K562 (cell line): ENCODE results near the gene GEMIN7. TPM values are rescaled to one million over a fixed set of nuclear protein-coding genes. Genes with fewer than 3 reads are reported as not detected.

ENCODE experiments used
- ATAC-seq: fragments of 200-7000 bp; cut with Tn5 transposase; 3 replicates; pipeline ENCODE4 v1.9.1; 2020; ENCODE audit warnings: moderate library complexity
- BruUV-seq: library from RNA; stranded (reverse); fragments of 400-500 nt; replicated peaks from 2 replicates; lab custom pipeline; 2021; lab: Mats Ljungman, UMichigan
- CTCF ChIA-PET: fragments of 300-600 bp; formaldehyde crosslinking; extraction: SDS; loops from one replicate; lab custom pipeline; 2021; ENCODE audit warnings: low intra/inter-chr PET ratio; lab: Yijun Ruan, JAX
- POLR2A ChIA-PET: fragments of 300-600, 350-650 bp; sonication (Branson Sonifier 250); formaldehyde crosslinking; extraction: SDS; loops from one replicate; lab custom pipeline; 2021; ENCODE audit warnings: antibody characterized with exemption, inconsistent platforms; lab: Yijun Ruan, JAX
- DNase-seq, 4 experiments: peaks; one replicate each; pipeline versions ENCODE4 v3.0.0 to v3.0.0-alpha.2; 2011 to 2018; ENCODE audit warnings: low spot score in 3 of 4, mixed read lengths in 3 of 4; ENCODE audit errors: extremely low read depth in 1 of 4
- FAIRE-seq: peaks from 2 replicates; lab custom pipeline; 2011; peaks lifted over from hg19 to GRCh38; lab: Jason Lieb, UNC
- H2AFZ ChIP-seq: 2 replicates; pipeline ENCODE4 v1.6.0; 2011; ENCODE audit warnings: low read depth, low read length, control low read depth, inconsistent platforms
- H3K27ac ChIP-seq: fragments of 200-600 bp; 3 replicates; pipeline ENCODE4 v1.8.0; 2011; ENCODE audit warnings: low read depth, mild to moderate bottlenecking, control low read depth, inconsistent platforms, low read length, moderate library complexity, mixed read lengths; ENCODE audit errors: extremely low read depth
- H3K27me3 ChIP-seq, 2 experiments: fragments of 300-600 bp in 1 of 2; 2 replicates in 1 of 2; 3 replicates in 1 of 2; pipeline versions ENCODE4 v1.6.0 to v1.8.0; 2011; ENCODE audit warnings: inconsistent platforms in 2 of 2, low read length in 2 of 2, mild to moderate bottlenecking in 1 of 2, mixed read lengths in 1 of 2, moderate library complexity in 1 of 2; ENCODE audit not compliant: control insufficient read depth in 2 of 2, insufficient read depth in 2 of 2
- H3K36me3 ChIP-seq: fragments of 300-600 bp; 3 replicates; pipeline ENCODE4 v1.8.0; 2011; ENCODE audit warnings: mild to moderate bottlenecking, low read length, inconsistent platforms; ENCODE audit not compliant: control insufficient read depth, insufficient read depth
- H3K4me1 ChIP-seq, 2 experiments: fragments of 200-600 bp in 1 of 2; replicated peaks in 1 of 2; 2 replicates in 1 of 2; 3 replicates in 1 of 2; pipeline versions ENCODE4 v1.5.1 to v1.8.0; 2011; ENCODE audit warnings: inconsistent platforms in 2 of 2, low read length in 2 of 2, mild to moderate bottlenecking in 1 of 2, mixed read lengths in 1 of 2, moderate library complexity in 1 of 2; ENCODE audit not compliant: control insufficient read depth in 2 of 2, insufficient read depth in 2 of 2
- H3K4me2 ChIP-seq: 2 replicates; pipeline ENCODE4 v1.6.1; 2011; ENCODE audit warnings: low read length, control low read depth, inconsistent platforms, mixed read lengths; ENCODE audit not compliant: insufficient read depth
- H3K4me3 ChIP-seq: fragments of 200-600 bp; sonication (generic), shearing (Covaris generic); 2 replicates; pipeline ENCODE4 v1.5.1; 2016; ENCODE audit warnings: control low read depth, inconsistent platforms
- H3K79me2 ChIP-seq: fragments of 200-600 bp; 3 replicates; pipeline ENCODE4 v1.8.0; 2011; ENCODE audit warnings: low read length, inconsistent platforms; ENCODE audit not compliant: control insufficient read depth, insufficient read depth
- H3K9ac ChIP-seq, 2 experiments: 2 replicates each; pipeline versions ENCODE4 v1.6.0 to v1.6.1; 2011; ENCODE audit warnings: low read depth in 2 of 2, low read length in 2 of 2, control low read depth in 1 of 2, inconsistent platforms in 1 of 2, mild to moderate bottlenecking in 1 of 2, mixed read lengths in 1 of 2; ENCODE audit not compliant: insufficient read depth in 1 of 2
- H3K9me1 ChIP-seq: one replicate; pipeline ENCODE4 v1.6.0; 2011; ENCODE audit warnings: inconsistent platforms, mild to moderate bottlenecking, low read length, moderate library complexity; ENCODE audit not compliant: control insufficient read depth, insufficient read depth
- H3K9me3 ChIP-seq: replicated peaks from 2 replicates; pipeline ENCODE4 v1.5.1; 2011; ENCODE audit warnings: low read depth, low read length, inconsistent platforms; ENCODE audit not compliant: control insufficient read depth, insufficient read depth
- H4K20me1 ChIP-seq: replicated peaks from 2 replicates; pipeline ENCODE4 v1.6.1; 2011; ENCODE audit warnings: low read length, inconsistent platforms, mixed read lengths; ENCODE audit not compliant: control insufficient read depth, insufficient read depth
- CBFA2T3 ChIP-seq: fragments of 450-650 bp; IDR thresholded peaks from 2 replicates; pipeline ENCODE4 v1.6.1; 2017
- CCAR2 ChIP-seq: fragments of 200-400 bp; formaldehyde crosslinking; IDR thresholded peaks from 2 replicates; pipeline ENCODE4 v1.6.1; 2017; ENCODE audit warnings: mild to moderate bottlenecking, low read depth, low read length
- E2F6 ChIP-seq, 2 experiments: IDR thresholded peaks; 2 replicates each; pipeline ENCODE4 v1.6.1; 2011; ENCODE audit warnings: borderline replicate concordance in 1 of 2, control low read depth in 1 of 2, low read depth in 1 of 2, low read length in 1 of 2, mild to moderate bottlenecking in 1 of 2, mixed read lengths in 1 of 2, moderate library complexity in 1 of 2; ENCODE audit not compliant: insufficient read depth in 1 of 2, insufficient read length in 1 of 2, poor library complexity in 1 of 2, severe bottlenecking in 1 of 2; ENCODE audit errors: extremely low read depth in 1 of 2
- NCOA6 ChIP-seq: fragments of 450-650 bp; IDR thresholded peaks from 2 replicates; pipeline ENCODE4 v1.6.1; 2017; ENCODE audit warnings: mild to moderate bottlenecking
- POLR2AphosphoS5 ChIP-seq: IDR thresholded peaks from 2 replicates; pipeline ENCODE4 v1.6.1; 2011; ENCODE audit warnings: mild to moderate bottlenecking, low read depth, low read length, moderate library complexity; ENCODE audit not compliant: control insufficient read depth, insufficient read depth
- POLR2G ChIP-seq: fragments of 200-400 bp; formaldehyde crosslinking; IDR thresholded peaks from 2 replicates; pipeline ENCODE4 v1.6.1; 2017; ENCODE audit warnings: low read depth, mild to moderate bottlenecking, antibody characterized with exemption, low read length, moderate library complexity
- RBFOX2 ChIP-seq: fragments of 200-400 bp; formaldehyde crosslinking; IDR thresholded peaks from 2 replicates; pipeline ENCODE4 v1.6.1; 2017; ENCODE audit warnings: low read depth, mild to moderate bottlenecking, low read length, moderate library complexity
- TRIM28 ChIP-seq: fragments of 450-650 bp; IDR thresholded peaks from 2 replicates; pipeline ENCODE4 v1.6.1; 2017
- TSC22D4 ChIP-seq: fragments of 450-650 bp; IDR thresholded peaks from 2 replicates; pipeline ENCODE4 v1.6.1; 2016; ENCODE audit warnings: missing genetic modification characterization, missing biosample characterization, control low read depth
- YY1 ChIP-seq, 3 experiments: IDR thresholded peaks; 2 replicates each; pipeline ENCODE4 v1.6.1; 2011; ENCODE audit warnings: low read length in 2 of 3, mild to moderate bottlenecking in 2 of 3, moderate library complexity in 2 of 3, borderline replicate concordance in 1 of 3, control low read depth in 1 of 3, low read depth in 1 of 3; ENCODE audit not compliant: insufficient read depth in 3 of 3, insufficient replicate concordance in 2 of 3, control insufficient read depth in 1 of 3, insufficient read length in 1 of 3; ENCODE audit errors: extremely low read depth in 1 of 3
- WGBS: fragments of 100-300 bp; shearing (Covaris generic); methylation state at CpG from one replicate; pipeline ENCODE4 v1.1.6; 2016; ENCODE audit warnings: low coverage, mixed read lengths; ENCODE audit not compliant: insufficient coverage; ENCODE audit errors: missing lambda C conversion rate; 5-methylcytosine and 5-hydroxymethylcytosine counted together
- in situ Hi-C: fragments of 300-500 bp; cut with MboI; formaldehyde crosslinking; loops from 4 replicates; pipeline ENCODE4 v1.15.0; 2018; ENCODE audit warnings: inconsistent platforms, mixed read lengths
- intact Hi-C: fragments of 100-400 bp; cut with micrococcal nuclease; formaldehyde crosslinking; loops from 2 replicates; pipeline ENCODE4 v1.14.2; 2022
- polyA plus RNA-seq, 8 experiments: library from polyadenylated mRNA; depleted of rRNA in 4 of 8; stranded (reverse) in 5 of 8; unstranded in 3 of 8; fragments of >200 nt; fragmentation: Nextera tagmentation in 2 of 8; fragmentation: Illumina TruSeq in 1 of 8; extraction: Ambion mirVana in 2 of 8; extraction: Trizol in 1 of 8; gene quantifications; 2 replicates each; pipeline versions ENCODE4 v1.2.1 to v1.2.3, GENCODE V29; 2011 to 2014; ENCODE audit warnings: inconsistent platforms in 1 of 8, missing spikeins in 1 of 8
- total RNA-seq, 7 experiments: library from RNA; depleted of rRNA in 6 of 7; stranded (reverse); fragments of >200 nt in 6 of 7; fragmentation: Illumina TruSeq in 2 of 7; extraction: Trizol in 2 of 7; gene quantifications; 2 replicates each; pipeline versions ENCODE4 v1.2.1 to v1.2.3, GENCODE V29; 2011 to 2021; ENCODE audit warnings: low replicate concordance in 1 of 7
- TF ChIP-seq, protein P1 (sequence below): fragments of 250-450 bp; sonication (Bioruptor Pico); IDR thresholded peaks from 2 replicates; pipeline ENCODE4 v1.8.0; 2022; ENCODE audit warnings: moderate library complexity, mild to moderate bottlenecking, inconsistent platforms
- TF ChIP-seq, protein P2 (sequence below), 2 experiments: fragments of 450-650 bp in 1 of 2; sonication (generic) in 1 of 2; formaldehyde crosslinking; conservative IDR thresholded peaks; 2 replicates each; pipeline versions ENCODE4 v1.4.0 to v1.8.1; 2020 to 2022; ENCODE audit warnings: mild to moderate bottlenecking in 1 of 2, missing genetic modification reagents in 1 of 2

Gene GEMIN7
- total and polyA plus RNA-seq, 9 of the 15 experiments (the other 6 are each of a cell fraction or from before 2014, with no cell fraction given), result 23.1 to 124 (median 54.9) TPM

- Histone ChIP-seq H3K36me3 (peaks cover 56% of the 10 kb centered on the region; the same call in 2 of the 3 replicates), H3K9me3 (no peaks in the 10 kb centered on the region), H3K9me1 (peaks cover 15% of the 10 kb centered on the region), H3K27me3 (no peaks in the 10 kb centered on the region), H3K27ac (no peak overlapping the region; the same call in 2 of the 3 replicates), H3K4me3 (no peak overlapping the region), H3K79me2 (peaks cover 97% of the 10 kb centered on the region), H2AFZ (no peak overlapping the region), H3K4me2 (no peak overlapping the region), H4K20me1 (peaks cover 85% of the 10 kb centered on the region), H3K9ac (peak overlapping the region in 1 of 2 experiments; percentile 63; a peak in 2 of 4 replicates), H3K4me1 (peaks cover 34 to 57% of the 10 kb centered on the region in 2 experiments)
- DNase-seq (no peak), FAIRE-seq (no peak), ATAC-seq (no peak)
- in situ Hi-C loops (no loop called here), intact Hi-C loops (no loop called here)
- CTCF ChIA-PET, result no interaction called here
- WGBS, result 77% methylated on average over 8 of the region's 8 CpGs
- POLR2A ChIA-PET, result interaction anchor here (0.8 to 1.6 kb wide), 3 partner anchors 8 to 80 kb away, joined by 3 to 7 read pairs (median 4); partner anchors contain the start of gene PPP1R37
- no TSS peak for BruUV-seq
- TF ChIP-seq RBFOX2 (0 out of 2 replicates have a peak, but pooled peaks have one; percentile 8), TRIM28 (no peak)
- TF ChIP-seq, protein P1, sequence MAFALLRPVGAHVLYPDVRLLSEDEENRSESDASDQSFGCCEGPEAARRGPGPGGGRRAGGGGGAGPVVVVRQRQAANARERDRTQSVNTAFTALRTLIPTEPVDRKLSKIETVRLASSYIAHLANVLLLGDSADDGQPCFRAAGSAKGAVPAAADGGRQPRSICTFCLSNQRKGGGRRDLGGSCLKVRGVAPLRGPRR (CRISPR knock-in tag), result no peak
These were observed 21.8 kb downstream of the GEMIN7 start for GRCh38 chr19:45100846-45101252.

DNA sequence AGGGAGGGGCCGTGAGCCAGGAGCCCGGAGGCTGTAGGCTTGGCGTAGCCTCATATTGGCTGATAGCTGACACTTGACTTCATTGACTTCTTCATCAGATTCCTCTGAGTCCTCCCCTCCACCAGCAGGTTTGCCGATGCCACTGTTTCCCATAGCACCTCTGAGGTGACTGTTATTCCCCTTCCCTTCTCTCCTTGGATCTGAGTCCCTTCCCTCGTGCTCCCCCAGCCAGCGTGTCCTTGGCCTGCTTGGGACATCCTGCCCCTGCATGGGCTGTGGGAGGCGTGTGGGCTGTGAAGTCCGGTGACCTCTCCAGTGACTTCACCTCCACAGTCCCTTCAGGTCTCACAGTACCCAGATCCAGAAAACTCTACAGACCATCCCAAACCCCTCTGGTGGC is 22.7 kb downstream of the GEMIN7 start:
- H3K27ac ChIP-seq, result no peak overlapping the region
- no peak overlapping the region for H3K4me2 ChIP-seq
- H3K4me1 ChIP-seq, result peaks cover 28 to 50% of the 10 kb centered on the region in 2 experiments
- no peaks in the 10 kb centered on the region for H3K9me3 ChIP-seq
- WGBS, result 80% methylated on average over 8 of the region's 8 CpGs
- DNase-seq (no peak), ATAC-seq (no peak), FAIRE-seq (no peak)
- CTCF ChIA-PET, result no interaction called here
- BruUV-seq, result no TSS peak
- intact Hi-C loops, result no loop called here
- no peak overlapping the region for H2AFZ ChIP-seq
- in situ Hi-C loops, result no loop called here
- peak overlapping the region in 1 of 2 experiments; percentile 24; a peak in 1 of 4 replicates for H3K9ac ChIP-seq
- H3K9me1 ChIP-seq, result peaks cover 15% of the 10 kb centered on the region
- H3K27me3 ChIP-seq, result no peaks in the 10 kb centered on the region
- H3K36me3 ChIP-seq, result peaks cover 46% of the 10 kb centered on the region; the same call in 2 of the 3 replicates
- peaks cover 90% of the 10 kb centered on the region for H3K79me2 ChIP-seq
- POLR2A ChIA-PET, result interaction anchor here (1.6 kb wide), 1 partner anchor 9 kb away, joined by 7 read pairs; the partner anchor contains the start of gene PPP1R37
- H4K20me1 ChIP-seq, result peaks cover 83% of the 10 kb centered on the region
- no peak overlapping the region for H3K4me3 ChIP-seq
- TF ChIP-seq POLR2AphosphoS5, result no peak
- TF ChIP-seq YY1 (IDR thresholded peaks at IDR 0.05; ENCODE audit: borderline replicate concordance in 1 of 3, control insufficient read depth in 1 of 3, extremely low read depth in 1 of 3, insufficient read depth in 3 of 3, insufficient read length in 1 of 3, insufficient replicate concordance in 2 of 3, low read depth in 1 of 3, low read length in 2 of 3), result no peak
- TF ChIP-seq, protein P2, sequence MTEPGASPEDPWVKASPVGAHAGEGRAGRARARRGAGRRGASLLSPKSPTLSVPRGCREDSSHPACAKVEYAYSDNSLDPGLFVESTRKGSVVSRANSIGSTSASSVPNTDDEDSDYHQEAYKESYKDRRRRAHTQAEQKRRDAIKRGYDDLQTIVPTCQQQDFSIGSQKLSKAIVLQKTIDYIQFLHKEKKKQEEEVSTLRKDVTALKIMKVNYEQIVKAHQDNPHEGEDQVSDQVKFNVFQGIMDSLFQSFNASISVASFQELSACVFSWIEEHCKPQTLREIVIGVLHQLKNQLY (CRISPR knock-in tag; conservative IDR thresholded peaks at IDR 0.05), result no peak
- TF ChIP-seq POLR2G, result no peak
- TF ChIP-seq CCAR2, result no peak
- no peak for TF ChIP-seq NCOA6
- TF ChIP-seq CBFA2T3, result no peak
- no peak for TF ChIP-seq TSC22D4
- TF ChIP-seq E2F6 (IDR thresholded peaks at IDR 0.05; ENCODE audit: borderline replicate concordance in 1 of 2, extremely low read depth in 1 of 2, insufficient read depth in 1 of 2, insufficient read length in 1 of 2, low read depth in 1 of 2, low read length in 1 of 2, poor library complexity in 1 of 2, severe bottlenecking in 1 of 2), result no peak
